Activated CD4-positive, alpha-beta T cell treated with anti-CD3 and anti-CD28 coated beads, Interleukin-10, Interleukin-2, amounts not matched to agents 100 ng/mL and 50 ng/mL, durations not matched to agents 16 hours and 8 hours (primary cell): ENCODE measurements around the gene TRIP10.

ENCODE experiments used
- DNase-seq: peaks from one replicate; pipeline ENCODE4 v3.0.0-alpha.2; 2020

Gene TRIP10

GRCh38 chr19:6729573-6730152, 9.8 kb upstream of the TRIP10 start:
- no peak for DNase-seq

DNA sequence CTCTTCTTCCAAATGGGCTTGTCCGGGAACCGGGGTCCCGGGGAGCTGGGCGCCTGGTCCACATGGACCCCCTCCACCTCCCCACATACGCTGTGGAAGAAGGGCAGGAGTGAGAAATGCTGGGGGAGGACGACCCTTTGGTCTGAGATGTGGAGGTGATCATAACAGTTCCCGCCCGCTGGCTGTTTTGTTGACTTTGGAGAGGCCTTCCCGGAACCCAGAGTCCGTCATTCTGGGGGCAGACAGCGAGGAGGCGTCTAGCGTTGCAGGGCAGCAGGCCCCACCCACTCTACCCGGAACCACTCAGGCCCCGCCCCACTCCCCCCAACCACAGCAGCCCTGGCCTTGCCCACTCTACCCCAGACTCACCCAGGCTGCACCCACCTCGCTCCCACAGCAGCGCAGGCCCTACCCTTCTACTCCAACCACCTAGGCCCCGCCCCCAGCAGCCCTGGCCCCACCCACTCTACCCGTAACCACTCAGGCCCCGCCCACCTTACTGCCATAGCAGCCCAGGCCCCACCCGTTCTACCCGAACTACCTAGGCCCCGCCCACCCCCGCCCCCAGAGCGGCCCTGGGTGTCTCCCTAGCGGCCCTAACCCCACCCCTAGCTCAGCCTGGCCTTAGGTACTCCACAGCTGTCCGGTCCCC, 9.2 kb upstream of the TRIP10 start:
- DNase-seq, result peak; percentile 54

GRCh38 chr19:6730941-6731670, 8.4 kb upstream of the TRIP10 start:
- no peak for DNase-seq

- no peak for DNase-seq
Observed at GRCh38 chr19:6731822-6732221, 7.7 kb upstream of the TRIP10 start.

DNA sequence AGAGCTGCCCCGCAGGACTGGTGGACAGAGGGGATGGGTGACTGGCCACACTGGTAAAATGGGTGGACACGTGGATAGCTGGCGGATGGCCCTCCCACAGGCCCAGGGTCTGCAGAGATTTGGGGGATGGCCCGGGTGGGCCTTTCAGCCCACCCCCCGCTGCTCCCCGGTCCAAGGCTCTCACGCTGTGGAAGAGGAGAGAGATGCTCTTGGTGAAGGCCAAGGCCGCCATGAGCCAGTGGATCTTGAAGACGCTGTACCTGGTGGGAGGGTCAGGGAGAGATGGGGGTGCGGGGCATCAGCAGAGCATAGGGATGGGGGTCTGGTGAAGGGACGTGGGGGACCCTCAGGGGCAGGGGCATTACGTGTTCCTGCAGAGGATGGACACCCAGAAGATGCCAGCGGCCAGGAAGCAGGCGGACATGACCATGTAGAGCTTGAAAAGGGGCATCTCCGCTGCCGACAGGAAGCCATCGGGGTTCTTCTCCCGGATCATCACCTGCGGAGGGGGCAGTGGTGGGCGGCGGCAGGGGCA, 6.6 kb upstream of the TRIP10 start:
- DNase-seq, result no peak

DNA sequence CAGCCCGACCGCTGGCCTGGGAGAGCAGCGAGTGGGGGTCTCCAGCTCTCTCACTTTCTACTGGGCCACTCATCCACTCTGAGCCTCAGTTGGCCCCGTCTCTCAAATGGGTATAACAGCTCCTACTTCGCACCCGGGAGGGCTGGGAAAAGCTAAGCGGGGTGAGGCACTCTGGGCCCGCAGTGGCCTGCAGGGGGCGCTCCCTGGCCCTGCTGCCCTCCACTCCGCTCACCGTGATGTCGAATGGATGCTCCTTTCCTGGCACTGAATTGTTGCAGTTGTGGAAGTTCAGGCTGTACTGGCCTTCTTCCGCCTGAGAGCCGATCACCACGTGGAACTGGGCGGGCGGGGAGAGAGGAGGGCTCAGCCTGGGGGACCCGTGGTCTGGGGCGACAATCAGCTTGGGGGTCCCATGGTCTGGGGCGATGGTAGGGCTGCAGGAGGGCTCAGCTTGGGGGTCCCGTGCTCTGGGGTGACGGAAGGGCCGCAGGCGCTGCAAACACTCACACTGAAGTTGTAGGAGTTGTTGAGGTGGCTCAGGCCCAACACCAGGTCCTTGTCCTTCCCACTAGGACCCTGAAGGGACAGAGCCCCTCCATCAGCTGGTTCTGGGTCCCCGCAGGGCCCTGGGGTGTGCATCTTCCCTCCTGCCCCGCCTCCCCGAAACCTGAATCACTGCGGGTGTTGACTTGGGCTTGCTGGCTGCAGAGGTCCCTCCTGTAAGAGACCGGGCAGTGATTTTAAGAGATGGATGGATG, 6.0 kb upstream of the TRIP10 start:
- peak; percentile 21 for DNase-seq

- no peak for DNase-seq
Observed at GRCh38 chr19:6734096-6734696, 5.3 kb upstream of the TRIP10 start.

DNA sequence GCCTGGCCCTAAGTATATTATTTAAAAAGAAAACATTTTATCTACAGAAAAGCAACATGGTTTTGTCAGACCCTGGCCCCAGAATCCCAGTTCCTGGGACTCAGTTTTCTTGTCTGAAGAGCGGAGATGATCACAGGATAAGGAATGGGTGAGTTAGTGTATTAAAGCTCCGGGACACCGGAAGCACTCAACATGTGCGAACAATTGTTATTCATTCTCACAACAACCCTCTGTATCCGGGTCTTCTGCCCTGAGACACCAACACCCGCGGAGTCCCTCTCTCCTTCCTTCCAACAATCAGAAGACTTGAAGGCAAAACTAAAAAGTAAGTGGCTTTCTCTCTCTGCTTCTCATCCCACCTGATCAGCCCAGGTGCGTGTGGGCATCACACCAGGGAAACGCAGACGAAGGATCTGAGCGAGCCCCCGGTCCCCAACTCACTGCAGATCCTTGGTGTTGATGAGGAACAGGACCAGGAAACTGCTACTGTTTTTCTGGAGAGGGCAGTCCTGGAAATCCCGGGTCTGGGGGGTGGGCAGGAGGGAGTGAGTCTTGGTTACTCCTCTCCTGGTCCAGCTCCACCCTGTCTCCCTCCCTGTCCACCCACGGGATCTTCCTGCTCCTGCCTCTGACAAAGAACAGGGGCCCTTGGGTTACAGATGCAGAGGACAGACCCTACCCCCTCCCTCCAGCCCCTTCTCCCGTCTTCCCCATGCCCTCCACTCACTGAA, 4.1 kb upstream of the TRIP10 start:
- no peak for DNase-seq

GRCh38 chr19:6736169-6736916, 3.1 kb upstream of the TRIP10 start:
- peak; percentile 84 for DNase-seq

- DNase-seq, result no peak
Observed at GRCh38 chr19:6736917-6737283, 2.6 kb upstream of the TRIP10 start.

- DNase-seq, result peak; percentile 100
Observed at GRCh38 chr19:6737284-6737872, 2.1 kb upstream of the TRIP10 start, which contains the start of gene GPR108. GPR108 (minus strand) TSS chr19:6737580; CDS start chr19:6737576, 4 bp downstream.

DNA sequence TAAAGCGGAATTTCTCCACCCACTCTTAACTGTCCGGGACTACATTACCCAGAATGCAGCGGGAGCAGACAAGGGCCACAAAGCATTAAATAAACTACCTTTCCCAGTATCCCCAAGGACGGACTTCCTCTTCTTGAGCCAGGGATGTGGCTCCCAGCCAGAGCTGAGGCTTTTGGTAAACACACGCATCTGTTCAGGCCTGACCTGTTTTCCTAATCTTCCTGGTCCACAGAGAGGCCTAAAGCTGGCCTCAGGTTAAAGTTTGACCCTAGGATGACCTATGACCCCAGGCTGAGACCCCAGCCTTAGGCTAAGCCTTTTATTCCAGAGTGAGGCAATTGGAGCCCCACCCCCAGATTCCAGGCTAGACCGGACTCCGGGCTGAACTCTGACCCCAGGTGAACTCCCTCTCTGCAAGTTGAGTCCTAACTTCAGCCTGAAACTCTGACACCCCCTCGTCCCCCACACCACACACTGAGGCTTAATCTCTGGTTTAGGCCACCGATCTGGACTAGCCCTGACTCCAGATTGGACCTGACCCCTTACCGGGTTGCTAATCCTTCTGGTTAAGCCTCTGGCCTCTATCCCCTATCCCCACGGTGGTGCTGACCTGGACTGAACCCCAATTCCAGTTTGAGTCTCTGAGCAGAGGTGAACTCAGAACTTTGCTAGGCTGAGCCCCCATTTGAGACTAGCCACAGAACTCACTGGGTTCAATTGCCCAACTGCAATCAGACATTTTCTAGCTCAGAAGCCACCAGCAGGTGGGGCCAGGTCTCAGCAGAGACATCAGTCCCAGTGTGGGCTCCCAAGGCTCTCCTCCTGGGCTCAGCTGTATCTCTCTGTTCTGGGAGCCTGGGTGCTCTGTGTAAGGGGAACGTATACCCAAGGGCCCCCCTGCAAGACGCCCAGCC, 1.4 kb upstream of the TRIP10 start:
- peak; percentile 90 for DNase-seq

DNA sequence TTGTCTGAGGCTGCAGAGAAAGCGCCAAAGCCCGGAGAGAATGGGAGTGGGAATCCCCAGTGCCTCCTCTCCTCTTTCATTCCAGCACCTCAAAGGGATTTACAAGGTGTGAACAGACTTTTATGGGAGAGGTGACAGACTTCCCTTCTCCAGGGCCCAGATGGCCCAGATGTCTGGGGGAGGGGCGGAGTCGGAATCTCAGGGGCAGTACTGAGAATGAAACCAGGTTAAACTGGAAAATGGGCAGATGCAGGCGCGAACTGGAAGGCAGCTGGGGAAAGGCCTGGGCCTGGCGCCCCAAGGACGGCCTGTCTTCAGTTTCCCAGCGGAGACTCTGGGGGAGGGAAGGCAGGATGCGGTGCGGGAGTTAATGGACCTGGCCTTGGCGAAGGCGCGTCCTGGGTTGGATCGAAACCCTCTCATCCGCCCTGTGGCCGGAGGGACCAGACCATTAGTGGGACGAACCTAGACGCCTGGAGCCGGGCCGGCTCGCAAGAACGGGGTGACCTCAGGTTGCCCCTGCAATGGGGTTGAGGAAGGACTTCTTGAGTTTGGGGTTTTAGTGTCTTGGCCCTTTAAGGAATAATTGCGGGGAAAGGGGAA, 592 bp upstream of the TRIP10 start:
- peak; percentile 33 for DNase-seq

- peak; percentile 16 for DNase-seq
Observed at GRCh38 chr19:6739883-6740588, 556 bp downstream of the TRIP10 start.

DNA sequence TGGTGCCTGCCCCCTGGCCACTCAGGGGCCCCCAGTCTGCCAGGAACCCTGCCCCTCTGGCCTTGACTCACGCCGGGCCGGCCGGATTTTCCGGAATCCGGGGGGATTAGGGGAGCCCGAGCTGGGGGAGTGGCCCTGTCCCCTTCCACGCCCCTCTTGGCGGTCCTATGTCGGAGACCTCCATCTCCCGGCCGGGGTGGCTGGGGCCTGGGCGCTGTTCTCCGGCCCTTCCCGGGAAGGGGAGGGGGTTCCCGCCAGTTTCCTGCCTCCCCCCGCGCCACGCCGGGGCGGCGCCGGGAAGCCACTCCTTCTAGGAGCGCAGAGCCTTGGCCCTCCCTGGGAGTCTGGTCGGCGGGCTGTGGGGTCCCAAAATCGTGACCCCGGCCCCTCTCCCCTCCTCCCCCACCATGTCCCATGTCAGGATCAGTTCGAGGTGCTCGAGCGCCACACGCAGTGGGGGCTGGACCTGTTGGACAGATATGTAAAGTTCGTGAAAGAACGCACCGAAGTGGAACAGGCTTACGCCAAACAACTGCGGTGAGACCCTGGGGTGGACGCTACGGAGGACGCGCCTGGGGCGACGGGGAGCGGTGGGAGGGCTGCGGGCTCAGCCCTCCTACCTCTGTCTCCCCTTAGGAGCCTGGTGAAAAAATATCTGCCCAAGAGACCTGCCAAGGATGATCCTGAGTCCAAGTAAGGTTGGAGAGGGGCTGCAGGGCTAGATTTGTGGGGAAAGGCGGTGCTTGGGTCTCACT, 1.3 kb downstream of the TRIP10 start:
- DNase-seq, result peak; percentile 28

GRCh38 chr19:6743066-6743465, 3.6 kb downstream of the TRIP10 start:
- no peak for DNase-seq

DNA sequence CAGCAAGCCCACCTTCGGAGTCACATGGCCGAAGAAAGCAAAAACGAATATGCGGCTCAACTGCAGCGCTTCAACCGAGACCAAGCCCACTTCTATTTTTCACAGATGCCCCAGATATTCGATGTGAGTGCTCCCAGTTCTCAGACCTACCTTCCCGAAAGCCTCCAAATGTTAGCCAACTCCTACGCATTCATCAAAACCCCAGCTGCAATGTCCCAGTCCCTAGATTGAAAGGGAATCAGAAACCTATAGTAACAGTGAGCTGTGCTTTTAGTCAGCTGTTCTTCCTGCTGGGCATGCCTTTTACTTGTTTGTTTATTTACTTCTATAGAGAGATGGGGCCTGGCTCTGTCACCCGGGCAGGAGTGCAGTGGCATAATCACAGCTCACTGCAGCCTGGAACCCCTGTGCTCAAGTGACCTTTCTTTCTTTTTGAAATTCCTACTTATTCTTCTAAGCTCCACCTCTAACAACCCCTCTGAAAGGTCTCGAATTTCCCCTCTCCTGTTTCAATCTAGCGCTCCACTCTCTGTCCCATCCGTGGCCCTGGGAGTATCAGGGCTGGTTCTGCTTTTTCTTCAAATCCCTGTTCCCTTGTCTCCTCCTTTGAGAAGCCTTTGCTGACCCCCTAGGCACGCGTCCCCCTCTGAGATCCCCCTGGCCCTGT, 4.4 kb downstream of the TRIP10 start:
- DNase-seq, result no peak
